ENCODE data around the gene RXYLT1.

Gene RXYLT1

GRCh38 chr12:63811334-63811733 lies 31.6 kb downstream of the RXYLT1 start:
- Histone ChIP-seq H3K9me2 (replicated peaks; ENCODE audit: insufficient read depth, low read length) (no peaks in the 10 kb centered on the region), H3K27me3 (ENCODE audit: low read length) (no peaks in the 10 kb centered on the region), H3K9me3 (ENCODE audit: insufficient read depth, low read length) (no peaks in the 10 kb centered on the region), H3K36me3 (ENCODE audit: low read length) (peaks cover 5% of the 10 kb centered on the region; the same call in 1 of the 2 replicates), H3K4me3 (ENCODE audit: insufficient read depth, low read length, poor library complexity, severe bottlenecking) (no peak overlapping the region), H3K4me2 (ENCODE audit: low read depth, low read length, poor library complexity, severe bottlenecking) (no peak overlapping the region), H3K9ac (ENCODE audit: low read length) (no peak overlapping the region), H3F3A (ENCODE audit: insufficient read depth) (no peaks in the 10 kb centered on the region), H2AFZ (ENCODE audit: low read depth, low read length, severe bottlenecking) (no peak overlapping the region), H3K79me2 (ENCODE audit: insufficient read depth, low read length) (no peaks in the 10 kb centered on the region), H4K20me1 (ENCODE audit: low read depth, low read length) (no peaks in the 10 kb centered on the region), H3K27ac (ENCODE audit: low read depth, low read length) (no peak overlapping the region)
- TF ChIP-seq CTCF (IDR thresholded peaks at IDR 0.05; ENCODE audit: insufficient read depth, low read length, poor library complexity, severe bottlenecking) (no peak), EZH2phosphoT487 (conservative IDR thresholded peaks at IDR 0.05; ENCODE audit: low read length) (no peak)

- Histone ChIP-seq H4K20me1 (ENCODE audit: low read depth, low read length) (no peaks in the 10 kb centered on the region), H3K9me3 (ENCODE audit: insufficient read depth, low read length) (no peaks in the 10 kb centered on the region), H3K9ac (ENCODE audit: low read length) (no peak overlapping the region), H3K27me3 (ENCODE audit: low read length) (no peaks in the 10 kb centered on the region), H3K9me2 (replicated peaks; ENCODE audit: insufficient read depth, low read length) (no peaks in the 10 kb centered on the region), H3K79me2 (ENCODE audit: insufficient read depth, low read length) (no peaks in the 10 kb centered on the region), H2AFZ (ENCODE audit: low read depth, low read length, severe bottlenecking) (no peak overlapping the region), H3K4me3 (ENCODE audit: insufficient read depth, low read length, poor library complexity, severe bottlenecking) (no peak overlapping the region), H3K27ac (ENCODE audit: low read depth, low read length) (no peak overlapping the region), H3K4me2 (ENCODE audit: low read depth, low read length, poor library complexity, severe bottlenecking) (no peak overlapping the region), H3F3A (ENCODE audit: insufficient read depth) (no peaks in the 10 kb centered on the region), H3K36me3 (ENCODE audit: low read length) (peaks cover 5% of the 10 kb centered on the region; the same call in 1 of the 2 replicates)
- TF ChIP-seq CTCF (IDR thresholded peaks at IDR 0.05; ENCODE audit: insufficient read depth, low read length, poor library complexity, severe bottlenecking) = no peak
- no peak for TF ChIP-seq EZH2phosphoT487 (conservative IDR thresholded peaks at IDR 0.05; ENCODE audit: low read length)
These were observed 32.0 kb downstream of the RXYLT1 start for GRCh38 chr12:63811755-63812154.

- no peak overlapping the region for H3K4me2 ChIP-seq (ENCODE audit: low read depth, low read length, poor library complexity, severe bottlenecking)
- no peak overlapping the region for H3K27ac ChIP-seq (ENCODE audit: low read depth, low read length)
- H4K20me1 ChIP-seq (ENCODE audit: low read depth, low read length) = no peaks in the 10 kb centered on the region
- H3K4me3 ChIP-seq (ENCODE audit: insufficient read depth, low read length, poor library complexity, severe bottlenecking) = no peak overlapping the region
- no peak for TF ChIP-seq CTCF (IDR thresholded peaks at IDR 0.05; ENCODE audit: insufficient read depth, low read length, poor library complexity, severe bottlenecking)
- TF ChIP-seq EZH2phosphoT487 (conservative IDR thresholded peaks at IDR 0.05; ENCODE audit: low read length) = no peak
- H3K27me3 ChIP-seq (ENCODE audit: low read length) = no peaks in the 10 kb centered on the region
- no peaks in the 10 kb centered on the region for H3K9me3 ChIP-seq (ENCODE audit: insufficient read depth, low read length)
- no peaks in the 10 kb centered on the region for H3K79me2 ChIP-seq (ENCODE audit: insufficient read depth, low read length)
- H2AFZ ChIP-seq (ENCODE audit: low read depth, low read length, severe bottlenecking) = no peak overlapping the region
- H3K9me2 ChIP-seq (replicated peaks; ENCODE audit: insufficient read depth, low read length) = no peaks in the 10 kb centered on the region
- no peaks in the 10 kb centered on the region for H3K36me3 ChIP-seq (ENCODE audit: low read length)
- no peaks in the 10 kb centered on the region for H3F3A ChIP-seq (ENCODE audit: insufficient read depth)
- H3K9ac ChIP-seq (ENCODE audit: low read length) = no peak overlapping the region
These were observed 34.5 kb downstream of the RXYLT1 start for GRCh38 chr12:63814146-63814772.
